Ishikawa (cell line): ENCODE data around the gene HLA-DOA.

ENCODE experiments used
- CEBPB ChIP-seq: IDR thresholded peaks from 2 replicates; pipeline ENCODE4 v1.6.1; 2012
- CREB1 ChIP-seq: IDR thresholded peaks from 2 replicates; pipeline ENCODE4 v1.6.1; 2012; ENCODE audit warnings: low read depth
- EGR1 ChIP-seq: IDR thresholded peaks from 2 replicates; pipeline ENCODE4 v1.6.1; 2012
- EP300 ChIP-seq: IDR thresholded peaks from 2 replicates; pipeline ENCODE4 v1.6.1; 2012; ENCODE audit warnings: borderline replicate concordance
- FOXM1 ChIP-seq: IDR thresholded peaks from 2 replicates; pipeline ENCODE4 v1.6.1; 2012; ENCODE audit warnings: low read depth, borderline replicate concordance
- MAX ChIP-seq: IDR thresholded peaks from 2 replicates; pipeline ENCODE4 v1.6.1; 2012
- NFIC ChIP-seq: IDR thresholded peaks from 2 replicates; pipeline ENCODE4 v1.6.1; 2012
- RAD21 ChIP-seq: IDR thresholded peaks from 2 replicates; pipeline ENCODE4 v1.6.1; 2012; ENCODE audit warnings: low read depth
- REST ChIP-seq: IDR thresholded peaks from 2 replicates; pipeline ENCODE4 v1.6.1; 2012; ENCODE audit warnings: low read depth, mild to moderate bottlenecking
- TAF1 ChIP-seq: IDR thresholded peaks from 2 replicates; pipeline ENCODE4 v1.6.1; 2012; ENCODE audit warnings: low read depth, mild to moderate bottlenecking
- TCF12 ChIP-seq: IDR thresholded peaks from 2 replicates; pipeline ENCODE4 v1.6.1; 2012; ENCODE audit warnings: low read depth
- TEAD4 ChIP-seq: IDR thresholded peaks from 2 replicates; pipeline ENCODE4 v1.6.1; 2012
- YY1 ChIP-seq: IDR thresholded peaks from 2 replicates; pipeline ENCODE4 v1.6.1; 2012; ENCODE audit warnings: low read depth
- ZBTB7A ChIP-seq: IDR thresholded peaks from 2 replicates; pipeline ENCODE4 v1.6.1; 2012; ENCODE audit warnings: low read depth
- TF ChIP-seq, protein P1 (sequence below): IDR thresholded peaks from 2 replicates; pipeline ENCODE4 v1.6.1; 2012

Gene HLA-DOA

DNA sequence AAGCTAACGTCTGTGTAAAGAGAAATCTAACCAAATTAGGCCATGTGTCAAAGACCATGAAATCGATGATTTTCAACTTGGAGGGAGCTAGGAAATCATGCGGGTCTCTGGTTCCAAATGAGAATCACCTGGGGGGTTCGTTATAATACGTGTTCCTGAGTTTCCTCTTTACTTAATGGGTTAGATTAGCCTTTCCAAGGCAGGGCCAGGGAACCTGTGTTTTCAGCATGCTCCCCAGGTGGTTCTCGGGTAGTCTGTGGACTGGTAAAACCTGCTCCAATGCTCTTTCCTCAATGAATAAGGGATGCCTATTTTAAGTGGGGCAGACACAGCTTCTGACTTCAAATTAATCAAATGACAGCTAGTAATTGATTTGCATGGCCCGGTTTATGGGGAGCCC lies 965 bp upstream of the HLA-DOA start:
- TF ChIP-seq CEBPB (no peak), TCF12 (no peak), FOXM1 (no peak), TAF1 (no peak), CREB1 (no peak), EP300 (no peak), EGR1 (no peak), ZBTB7A (no peak), YY1 (no peak), TEAD4 (no peak), REST (no peak), MAX (no peak), RAD21 (no peak), NFIC (no peak)
- TF ChIP-seq, protein P1, sequence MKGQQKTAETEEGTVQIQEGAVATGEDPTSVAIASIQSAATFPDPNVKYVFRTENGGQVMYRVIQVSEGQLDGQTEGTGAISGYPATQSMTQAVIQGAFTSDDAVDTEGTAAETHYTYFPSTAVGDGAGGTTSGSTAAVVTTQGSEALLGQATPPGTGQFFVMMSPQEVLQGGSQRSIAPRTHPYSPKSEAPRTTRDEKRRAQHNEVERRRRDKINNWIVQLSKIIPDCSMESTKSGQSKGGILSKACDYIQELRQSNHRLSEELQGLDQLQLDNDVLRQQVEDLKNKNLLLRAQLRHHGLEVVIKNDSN: no peak

- TF ChIP-seq ZBTB7A: no peak
- no peak for TF ChIP-seq FOXM1
- no peak for TF ChIP-seq TCF12
- TF ChIP-seq NFIC: no peak
- no peak for TF ChIP-seq MAX
- TF ChIP-seq REST: no peak
- TF ChIP-seq TEAD4: no peak
- TF ChIP-seq EGR1: no peak
Observed at GRCh38 chr6:33007831-33008400, 1.5 kb downstream of the HLA-DOA start.

GRCh38 chr6:33004940-33005339 lies 4.5 kb downstream of the HLA-DOA start:
- TF ChIP-seq TAF1: no peak
- TF ChIP-seq CREB1: no peak
- TF ChIP-seq CEBPB: no peak
- no peak for TF ChIP-seq REST
- TF ChIP-seq ZBTB7A: no peak
- no peak for TF ChIP-seq YY1
- no peak for TF ChIP-seq TEAD4
- no peak for TF ChIP-seq TCF12
- TF ChIP-seq RAD21: no peak

GRCh38 chr6:33001685-33002084 lies 7.7 kb downstream of the HLA-DOA start:
- TF ChIP-seq FOXM1: no peak
- no peak for TF ChIP-seq NFIC
- TF ChIP-seq EGR1: no peak
- no peak for TF ChIP-seq YY1
- no peak for TF ChIP-seq REST
